ENCODE measurements around the gene KCNJ16.

- TF ChIP-seq POLR2AphosphoS5 (IDR thresholded peaks at IDR 0.05; ENCODE audit: low read depth, low read length) = no peak
- no peak for TF ChIP-seq POLR2A (IDR thresholded peaks at IDR 0.05; ENCODE audit: low read depth, low read length)
- TF ChIP-seq TAF1 (IDR thresholded peaks at IDR 0.05; ENCODE audit: borderline replicate concordance, low read depth, low read length) = no peak
Measured at GRCh38 chr17:70114405-70114804, 39.4 kb downstream of the KCNJ16 start.
